ELR (cell line): ENCODE data around the gene SLC29A4.
"Not testable (repeated sequence)": the region's sequence is repeated elsewhere in the genome, so short reads cannot be mapped to it uniquely, and the experiment has no call there.

Experiments
- DNase-seq: peaks from one replicate; pipeline ENCODE4 v3.0.0-alpha.2; 2015; ENCODE audit warnings: low read depth

The SLC29A4 gene

GRCh38 chr7:5323800-5324781, 41.3 kb downstream of the SLC29A4 start:
- DNase-seq, result not testable (repeated sequence)

- DNase-seq, result no peak
Measured at GRCh38 chr7:5324961-5325360, 42.2 kb downstream of the SLC29A4 start.

DNA sequence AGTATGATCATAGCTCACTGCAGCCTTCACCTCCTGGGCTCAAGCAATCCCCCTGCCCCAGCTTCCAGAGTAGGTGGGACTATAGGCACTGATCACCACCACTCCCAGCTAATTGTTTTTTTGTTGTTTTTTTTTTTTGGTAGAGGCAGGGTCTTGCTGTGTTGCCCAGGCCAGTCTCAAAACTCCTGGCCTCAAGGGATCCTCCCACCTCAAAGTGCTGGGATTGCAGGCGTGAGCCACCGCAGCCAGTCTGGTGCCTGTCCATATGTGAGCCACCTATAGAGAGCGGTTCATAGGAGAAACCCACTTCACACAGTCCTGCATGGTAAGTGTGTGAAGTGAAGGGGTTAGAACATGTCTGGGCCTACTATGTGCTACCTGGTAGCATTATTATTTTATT, 47.5 kb downstream of the SLC29A4 start:
- DNase-seq, result no peak

DNA sequence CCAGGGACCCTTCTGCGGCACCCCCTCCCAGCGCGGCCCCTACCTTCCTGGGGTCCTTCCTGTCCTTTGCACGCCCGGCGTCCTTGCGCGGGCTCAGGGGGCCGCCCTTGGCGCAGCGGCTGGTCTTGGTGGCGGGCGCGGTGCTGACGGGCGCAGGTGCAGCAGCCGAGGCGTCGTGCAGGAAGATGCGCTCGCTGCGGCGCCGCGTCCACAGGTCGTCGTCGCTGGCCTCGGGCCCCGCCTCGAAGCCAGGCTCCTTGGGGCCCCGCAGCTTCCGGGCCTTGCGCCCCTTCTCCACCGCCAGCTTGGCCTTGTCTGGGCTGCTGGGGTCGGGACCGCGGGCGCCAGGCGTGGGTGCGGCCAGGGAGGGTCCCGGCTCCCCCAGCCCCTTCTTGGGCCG, 49.8 kb downstream of the SLC29A4 start:
- no peak for DNase-seq

GRCh38 chr7:5333121-5334045, 50.6 kb downstream of the SLC29A4 start:
- DNase-seq, result no peak

GRCh38 chr7:5334671-5335070, 51.9 kb downstream of the SLC29A4 start:
- DNase-seq, result no peak

- no peak for DNase-seq
Measured at GRCh38 chr7:5337047-5337446, 54.3 kb downstream of the SLC29A4 start.

DNA sequence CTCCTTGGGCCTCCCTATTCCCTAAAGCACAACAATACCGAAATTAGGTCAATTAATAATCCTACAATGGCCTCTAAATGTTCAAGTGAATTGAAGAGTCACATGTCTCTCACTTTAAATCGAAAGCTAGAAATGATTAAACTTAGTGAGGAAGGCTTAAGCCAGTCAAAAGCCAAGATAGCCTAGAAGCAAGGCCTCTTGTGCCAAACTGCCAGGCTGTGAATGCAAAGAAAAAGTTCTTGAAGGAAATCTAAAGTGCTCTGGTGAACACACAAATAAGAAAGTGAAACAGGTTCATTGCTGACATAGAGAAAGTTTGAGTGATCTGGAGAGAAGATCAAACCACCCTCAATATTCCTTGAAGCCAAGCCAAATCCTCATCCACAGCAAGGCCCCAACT, 57.2 kb downstream of the SLC29A4 start:
- DNase-seq, result no peak

GRCh38 chr7:5342631-5343030, 59.9 kb downstream of the SLC29A4 start:
- no peak for DNase-seq

DNA sequence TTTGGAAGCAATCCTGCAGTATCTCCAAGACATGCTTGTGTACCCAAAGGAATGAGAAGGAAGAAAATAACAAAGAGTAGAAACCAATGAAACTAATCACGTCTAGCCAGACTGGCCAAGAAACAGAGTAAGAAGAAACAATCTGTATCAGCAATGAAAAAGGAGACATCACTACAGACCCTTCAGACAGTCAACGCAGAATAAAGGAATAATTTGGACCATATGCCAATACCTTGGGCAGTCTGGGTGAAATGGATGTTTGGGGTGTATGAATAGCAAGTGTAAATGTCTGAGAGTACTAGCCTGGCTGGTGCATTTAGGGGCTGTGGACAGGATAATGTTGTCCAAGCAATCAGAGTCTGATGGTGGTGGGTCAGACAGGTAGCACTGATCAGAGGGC, 61.1 kb downstream of the SLC29A4 start:
- no peak for DNase-seq

- DNase-seq, result no peak
Measured at GRCh38 chr7:5344342-5344741, 61.6 kb downstream of the SLC29A4 start.

GRCh38 chr7:5345171-5345570, 62.4 kb downstream of the SLC29A4 start:
- DNase-seq, result no peak

- no peak for DNase-seq
Measured at GRCh38 chr7:5345671-5346070, 62.9 kb downstream of the SLC29A4 start.

GRCh38 chr7:5348134-5349004, 65.6 kb downstream of the SLC29A4 start:
- DNase-seq, result no peak

DNA sequence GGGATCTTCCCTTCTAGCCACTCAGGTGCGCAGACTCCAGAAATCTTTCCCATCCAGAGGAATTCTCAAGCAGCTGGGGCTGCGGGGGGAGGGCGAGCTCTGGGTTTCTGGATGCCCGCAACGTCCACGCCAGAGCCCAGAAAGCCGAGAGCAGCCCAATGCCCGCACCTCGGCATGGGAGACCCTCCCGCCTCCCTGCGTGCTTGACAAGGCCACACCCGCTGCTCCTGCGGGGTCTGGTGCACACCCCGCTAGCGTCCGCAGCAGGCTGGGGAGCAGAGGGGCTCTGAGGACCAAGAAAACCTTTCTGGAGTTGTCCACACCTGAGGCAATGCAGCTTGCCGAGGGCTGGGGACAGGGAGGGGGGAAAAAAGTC, 66.2 kb downstream of the SLC29A4 start:
- DNase-seq, result no peak

- no peak for DNase-seq
Measured at GRCh38 chr7:5349437-5350173, 66.9 kb downstream of the SLC29A4 start.

- DNase-seq, result no peak
Measured at GRCh38 chr7:5350174-5350463, 67.4 kb downstream of the SLC29A4 start.

DNA sequence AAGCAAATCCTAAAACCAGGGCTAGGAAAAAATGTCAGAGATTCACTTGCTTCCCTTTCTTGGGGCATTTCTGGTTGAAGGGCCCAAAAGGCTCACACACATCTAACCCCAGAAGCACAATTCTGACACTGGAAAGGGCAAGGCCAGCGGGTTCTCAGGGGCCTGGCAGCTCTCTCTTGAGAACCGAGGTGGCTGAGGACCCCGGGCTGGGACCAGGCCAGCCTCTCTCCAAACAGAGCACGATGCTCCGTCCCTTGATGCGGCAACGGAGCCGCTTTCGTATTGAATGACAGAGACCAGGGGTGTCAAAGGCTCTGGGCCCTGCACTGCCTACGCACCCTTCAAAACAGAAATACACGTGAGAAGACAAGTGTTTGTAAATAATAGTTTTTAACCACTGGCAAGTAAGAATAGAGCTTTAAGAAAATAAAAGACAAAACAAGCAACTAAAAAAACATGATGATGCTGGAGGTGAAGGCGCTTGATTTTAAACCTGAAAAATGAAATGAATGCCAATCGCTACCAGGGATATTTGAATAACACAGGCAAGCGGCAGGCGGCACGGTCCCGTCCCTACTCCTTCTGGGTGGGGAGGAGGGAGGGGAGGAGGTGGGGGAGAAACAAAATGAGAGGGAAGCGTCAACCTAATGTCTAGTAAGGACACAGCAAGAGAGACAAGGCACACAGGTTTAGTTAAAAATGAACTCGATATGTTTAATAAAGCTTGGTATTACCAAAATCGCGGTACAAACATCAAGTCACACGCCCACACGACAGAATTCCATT, 68.0 kb downstream of the SLC29A4 start:
- DNase-seq, result no peak

DNA sequence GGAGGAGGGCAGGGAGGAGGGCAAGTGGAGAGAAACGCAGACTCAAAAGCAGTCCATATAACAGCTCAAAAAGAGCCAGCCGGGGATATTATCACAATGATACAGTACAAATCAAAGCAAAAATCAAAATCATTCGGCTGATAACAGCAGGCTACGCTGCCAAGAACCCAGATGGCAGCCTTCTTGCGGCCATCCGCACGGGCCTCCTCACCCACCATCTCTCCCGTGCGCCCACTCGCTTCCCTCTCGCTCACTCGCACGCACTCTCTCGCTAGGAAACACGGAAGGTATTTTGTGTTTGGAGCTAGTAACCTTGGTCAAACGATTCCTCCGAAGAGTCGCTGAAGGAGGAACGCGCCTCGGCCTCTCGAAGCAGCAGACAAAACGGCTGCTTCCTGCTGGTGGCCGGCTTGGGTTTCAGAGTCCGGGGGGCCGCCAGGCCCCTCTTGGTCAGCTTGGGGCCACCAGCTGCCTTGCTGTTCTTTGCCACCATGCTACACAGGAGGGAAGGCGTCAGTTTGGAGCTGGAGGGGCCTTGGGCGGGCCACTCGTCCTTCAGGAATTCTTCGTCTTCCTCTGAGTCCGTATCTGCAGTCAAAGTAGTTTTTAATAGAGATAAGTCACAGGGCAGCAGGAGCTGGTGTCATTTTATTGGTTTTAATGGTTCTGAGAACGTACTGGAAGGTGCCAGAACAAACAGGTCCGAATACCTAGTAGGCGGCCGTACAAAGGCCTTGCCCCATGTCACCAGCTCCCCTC, 68.9 kb downstream of the SLC29A4 start:
- DNase-seq, result peak; percentile 47
